ENCODE results near the gene RANBP1.

Gene RANBP1

GRCh38 chr22:20089226-20089976, 26.5 kb upstream of the RANBP1 start:
- DNase-seq: no peak

DNA sequence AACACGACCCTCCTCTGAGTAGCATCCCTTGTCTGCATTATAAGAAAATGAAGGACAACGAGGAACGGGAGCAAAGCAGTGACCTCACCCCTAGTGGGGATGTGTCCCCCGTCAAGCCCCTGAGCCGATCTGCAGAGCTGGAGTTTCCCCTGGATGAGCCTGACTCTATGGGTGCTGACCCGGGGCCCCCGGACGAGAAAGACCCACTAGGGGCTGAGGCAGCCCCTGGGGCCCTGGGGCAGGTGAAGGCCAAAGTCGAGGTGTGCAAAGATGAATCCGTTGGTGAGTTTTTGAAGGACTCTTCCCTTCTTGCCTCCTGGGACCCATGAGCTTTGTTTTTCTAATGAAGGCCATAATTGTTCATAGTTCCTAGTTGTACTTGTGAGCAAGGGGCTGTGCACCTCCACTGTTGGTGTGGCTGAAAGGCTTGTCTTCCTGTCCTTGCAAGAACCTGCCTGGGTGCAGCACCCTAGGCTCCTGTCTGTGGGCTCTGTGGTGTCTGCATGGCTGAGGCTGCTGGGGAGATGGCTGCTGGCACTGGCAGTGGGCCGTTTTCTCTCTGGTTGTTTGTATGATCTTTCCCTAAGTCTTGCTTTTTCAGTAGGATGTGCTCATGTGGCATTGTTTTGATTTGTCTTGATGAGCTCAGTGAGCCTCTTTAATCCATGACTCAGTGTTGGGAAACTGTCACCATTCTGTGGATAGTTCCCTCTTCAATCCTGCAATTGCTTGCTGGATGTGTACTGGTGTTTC, 25.8 kb upstream of the RANBP1 start:
- no peak for DNase-seq

GRCh38 chr22:20090730-20091240, 25.1 kb upstream of the RANBP1 start:
- no peak for DNase-seq

- DNase-seq: no peak
These were observed 24.0 kb upstream of the RANBP1 start for GRCh38 chr22:20091690-20092476.

GRCh38 chr22:20092477-20092854, 23.4 kb upstream of the RANBP1 start:
- DNase-seq: no peak

DNA sequence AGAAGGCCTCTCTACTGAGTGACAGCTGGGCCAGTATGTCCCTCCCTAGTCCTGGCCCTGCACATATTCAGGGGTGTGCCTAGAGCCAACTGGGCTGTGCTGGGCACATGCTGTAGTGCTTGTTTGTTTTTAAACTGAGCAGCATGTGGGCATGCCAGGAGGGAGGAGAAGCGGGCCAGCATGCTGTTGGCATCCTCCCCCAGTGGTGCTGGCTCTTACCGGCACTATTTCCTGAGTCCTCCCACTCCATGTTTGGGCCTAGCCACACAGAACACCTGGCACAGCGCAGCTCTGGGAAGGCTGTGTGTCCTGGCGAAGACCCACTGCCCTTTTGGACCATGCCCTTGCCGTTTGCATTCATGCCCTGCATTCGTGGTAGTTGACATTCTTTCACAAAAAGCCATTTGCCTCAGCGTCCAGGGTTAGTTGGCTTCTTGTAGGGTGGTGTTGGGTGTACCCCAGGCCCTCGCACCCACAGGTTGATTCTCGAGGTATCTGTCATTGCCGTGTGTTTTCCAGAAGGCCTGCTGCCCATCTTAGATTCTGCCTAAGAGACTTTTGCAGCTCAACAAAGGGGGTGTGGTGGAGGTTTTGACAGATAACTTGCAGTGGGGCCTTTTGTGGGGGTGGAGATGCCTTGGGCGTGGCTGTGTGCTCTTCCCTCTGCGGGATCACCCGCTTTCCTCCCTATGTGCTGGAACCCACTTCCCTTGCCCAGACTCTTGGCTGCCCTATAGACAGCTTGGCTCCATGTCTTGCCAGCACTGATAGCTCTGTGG, 22.3 kb upstream of the RANBP1 start:
- DNase-seq: no peak

DNA sequence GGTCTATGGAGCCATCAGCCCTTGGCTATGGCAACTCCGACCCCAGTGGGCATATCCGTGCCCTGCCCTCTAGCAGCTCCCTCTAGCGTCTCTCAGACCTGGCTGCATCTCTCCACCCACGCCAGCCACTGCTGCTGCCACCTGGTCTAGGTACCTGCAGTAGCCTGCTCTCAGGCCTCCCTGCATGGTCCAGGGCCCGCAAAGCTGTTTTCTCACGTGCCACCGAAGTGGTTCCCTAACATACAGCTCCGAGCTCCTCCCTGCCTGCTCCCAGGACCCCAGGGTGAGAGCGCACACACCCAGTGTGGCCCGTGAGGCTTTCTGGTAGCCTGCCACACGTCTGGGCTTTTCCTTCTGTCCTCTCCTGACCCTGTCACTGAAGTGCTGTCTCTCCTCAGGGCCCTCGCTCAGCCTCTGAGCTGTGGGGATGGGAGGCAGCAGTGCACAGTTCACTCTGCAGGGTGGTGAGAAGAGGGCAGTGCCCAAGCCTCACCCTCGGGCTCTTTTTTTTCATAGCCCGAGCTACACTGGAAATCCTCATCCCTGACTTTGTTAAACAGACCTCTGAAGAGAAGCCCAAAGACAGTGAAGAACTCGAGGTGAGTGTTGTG, 21.6 kb upstream of the RANBP1 start:
- DNase-seq: no peak

- DNase-seq: peak in 1 of 2 experiments; percentile 40
These were observed 20.4 kb upstream of the RANBP1 start for GRCh38 chr22:20095521-20095920.

- DNase-seq: no peak
These were observed 19.1 kb upstream of the RANBP1 start for GRCh38 chr22:20096574-20097420.

DNA sequence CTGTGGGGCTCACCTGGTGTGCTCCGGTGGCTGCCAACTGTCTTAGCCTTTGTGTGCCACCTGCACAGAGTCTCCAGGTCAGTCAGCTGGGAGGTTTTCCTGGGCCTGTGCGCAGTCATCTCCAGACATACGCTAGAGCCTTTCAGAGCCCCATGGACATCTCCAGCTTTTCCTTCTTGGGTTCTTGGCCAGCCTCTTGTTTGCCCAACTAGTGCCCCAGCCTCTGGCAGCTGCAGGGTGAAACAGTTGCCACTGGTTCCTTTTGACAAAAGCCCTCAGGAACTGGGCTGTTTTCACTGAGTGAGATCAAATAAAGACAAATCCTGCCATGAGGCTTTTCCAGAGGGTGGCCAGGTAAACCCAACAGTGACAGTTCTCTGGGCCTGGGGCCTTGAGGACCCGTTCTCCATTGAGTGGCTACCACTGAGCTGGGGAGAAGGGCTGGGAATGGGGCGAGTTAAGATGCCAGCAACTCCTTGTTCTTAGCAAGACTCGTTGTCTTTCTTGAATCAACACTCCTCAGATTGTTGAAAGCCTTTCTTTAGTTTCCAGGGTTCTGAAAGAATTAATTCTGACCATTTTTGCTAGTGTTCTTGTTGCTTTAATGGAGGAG, 16.7 kb upstream of the RANBP1 start:
- no peak for DNase-seq

DNA sequence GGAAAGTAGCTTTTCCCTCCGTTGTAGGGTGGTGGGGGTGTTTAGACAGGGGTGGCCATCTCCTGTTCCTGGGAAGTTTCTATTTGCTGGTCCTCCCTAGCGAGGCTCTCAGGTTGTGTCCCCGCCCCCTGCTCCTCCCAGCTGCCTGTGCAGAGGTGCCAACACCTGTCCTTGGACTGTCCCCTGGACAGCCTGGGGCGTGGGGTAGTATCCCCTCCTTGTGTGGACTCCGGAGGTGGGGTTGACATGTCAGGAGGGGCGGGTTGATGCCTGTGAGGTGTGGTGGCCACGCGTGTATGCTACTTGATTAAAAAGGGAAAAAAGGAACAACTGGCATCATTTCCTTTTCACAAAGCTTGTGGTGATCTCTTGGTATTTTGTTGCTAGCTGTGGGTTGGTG, 14.3 kb upstream of the RANBP1 start:
- DNase-seq: no peak

DNA sequence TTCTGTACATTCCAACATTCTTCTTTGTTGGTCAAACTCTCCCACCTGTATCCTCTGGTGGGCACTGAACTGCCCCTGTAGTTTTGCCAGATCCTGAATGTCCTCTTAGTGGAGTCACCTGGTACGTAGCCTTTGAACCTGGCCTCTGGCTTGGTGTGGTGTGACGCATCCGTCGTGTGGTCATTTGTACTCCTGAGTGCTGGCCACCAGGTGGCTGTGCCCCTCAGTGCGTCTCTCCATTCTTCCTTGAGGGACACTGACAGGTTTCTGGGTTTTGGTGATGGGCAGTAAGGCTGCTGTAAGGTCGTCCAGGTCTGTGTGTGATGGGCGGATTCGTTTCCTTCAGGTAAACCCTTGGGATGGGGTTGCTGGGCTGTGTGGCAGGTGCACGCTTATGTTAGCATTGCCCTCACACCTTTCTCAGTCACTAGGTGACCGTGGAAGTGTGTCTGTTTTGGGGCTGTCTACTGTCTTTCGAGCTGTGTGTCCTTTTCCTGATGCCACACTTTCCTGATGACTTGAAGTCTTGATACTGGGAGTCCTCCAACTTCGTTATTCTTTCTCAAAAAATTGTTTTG, 13.6 kb upstream of the RANBP1 start:
- no peak for DNase-seq

- DNase-seq: no peak
These were observed 10.3 kb upstream of the RANBP1 start for GRCh38 chr22:20105456-20106204.

GRCh38 chr22:20106205-20106848, 9.6 kb upstream of the RANBP1 start:
- DNase-seq: no peak

- DNase-seq: no peak
These were observed 9.1 kb upstream of the RANBP1 start for GRCh38 chr22:20106849-20107237.

GRCh38 chr22:20107471-20107901, 8.4 kb upstream of the RANBP1 start:
- no peak for DNase-seq

- no peak for DNase-seq
These were observed 7.8 kb upstream of the RANBP1 start for GRCh38 chr22:20107951-20108756.

DNA sequence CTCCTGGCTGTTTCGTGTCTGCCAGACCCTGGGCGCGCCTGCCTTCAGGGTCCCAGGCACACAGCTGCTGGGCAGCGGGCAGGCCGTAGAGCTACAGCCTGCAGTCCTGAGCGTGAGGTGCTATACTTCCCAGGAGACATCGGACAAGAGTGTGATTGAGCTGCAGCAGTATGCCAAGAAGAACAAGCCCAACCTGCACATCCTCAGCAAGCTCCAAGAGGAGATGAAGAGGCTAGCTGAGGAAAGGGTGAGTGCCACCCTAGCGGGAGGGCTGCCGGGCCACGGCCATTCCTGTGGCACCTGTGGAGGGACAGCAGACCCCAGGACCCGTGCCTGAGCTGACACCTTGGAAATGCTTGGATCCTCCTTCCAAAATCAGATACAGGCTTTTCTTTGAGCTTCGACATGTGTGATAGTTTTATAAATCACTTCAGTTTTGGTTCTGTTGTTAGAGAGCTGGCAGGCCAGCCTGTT, 7.1 kb upstream of the RANBP1 start:
- no peak for DNase-seq
